CD14-positive monocyte (primary cell): Measurements from ENCODE around the gene LCP1. TPM values are rescaled to one million over a fixed set of nuclear protein-coding genes. Genes with fewer than 3 reads are reported as not detected.

Experiments used
- DNase-seq, 3 donors: peaks; one replicate each; pipeline ENCODE4 v3.0.0-alpha.2; 2011 to 2022
- H2AFZ ChIP-seq: 2 replicates; pipeline ENCODE4 v1.6.0; 2012; ENCODE audit warnings: mild to moderate bottlenecking, low read depth, low read length, inconsistent platforms; ENCODE audit not compliant: insufficient read depth, poor library complexity, severe bottlenecking
- H3K27ac ChIP-seq, 2 donors: 1 replicate in 1 of 2; 2 replicates in 1 of 2; pipeline ENCODE4 v1.5.1; 2012 to 2013; ENCODE audit warnings: low read length in 2 of 2, control low read depth in 1 of 2, inconsistent platforms in 1 of 2, low read depth in 1 of 2, mild to moderate bottlenecking in 1 of 2
- H3K27me3 ChIP-seq, 2 donors: one replicate each; pipeline versions ENCODE4 v1.6.0 to v1.6.1; 2011 to 2013; ENCODE audit warnings: low read length in 2 of 2; ENCODE audit not compliant: control insufficient read depth in 2 of 2, insufficient read depth in 2 of 2
- H3K36me3 ChIP-seq, 2 donors: replicated peaks in 1 of 2; 1 replicate in 1 of 2; 2 replicates in 1 of 2; pipeline versions ENCODE4 v1.5.1 to v1.6.1; 2012 to 2013; ENCODE audit warnings: low read length in 2 of 2, control low read depth in 1 of 2, inconsistent platforms in 1 of 2, mild to moderate bottlenecking in 1 of 2; ENCODE audit not compliant: insufficient read depth in 2 of 2, control insufficient read depth in 1 of 2
- H3K4me1 ChIP-seq, 2 donors: 1 replicate in 1 of 2; 2 replicates in 1 of 2; pipeline versions ENCODE4 v1.5.1 to v1.6.1; 2012 to 2013; ENCODE audit warnings: low read length in 2 of 2, control low read depth in 1 of 2, inconsistent platforms in 1 of 2, mild to moderate bottlenecking in 1 of 2, moderate library complexity in 1 of 2; ENCODE audit not compliant: insufficient read depth in 2 of 2, control insufficient read depth in 1 of 2
- H3K4me2 ChIP-seq: replicated peaks from 2 replicates; pipeline ENCODE3; 2012; ENCODE audit warnings: low read length, moderate library complexity, mild to moderate bottlenecking; ENCODE audit not compliant: poor library complexity, severe bottlenecking; ENCODE audit errors: extremely low read depth
- H3K4me3 ChIP-seq, 3 experiments: fragments of 200-600 bp in 1 of 3; sonication (generic) in 1 of 3; replicated peaks in 1 of 3; 1 replicate in 2 of 3; 2 replicates in 1 of 3; pipeline ENCODE4 v1.5.1; 2011 to 2013; ENCODE audit warnings: low read length in 3 of 3, mild to moderate bottlenecking in 3 of 3, control low read depth in 2 of 3, low read depth in 2 of 3, inconsistent platforms in 1 of 3, moderate library complexity in 1 of 3
- H3K79me2 ChIP-seq: 2 replicates; pipeline ENCODE4 v1.6.0; 2012; ENCODE audit warnings: mild to moderate bottlenecking, control low read depth, inconsistent platforms, low read length, moderate library complexity; ENCODE audit not compliant: insufficient read depth
- H3K9ac ChIP-seq: 2 replicates; pipeline ENCODE4 v1.6.0; 2017; ENCODE audit warnings: low read length, mild to moderate bottlenecking; ENCODE audit not compliant: insufficient read depth, poor library complexity, severe bottlenecking
- H3K9me3 ChIP-seq, 2 donors: replicated peaks in 1 of 2; 1 replicate in 1 of 2; 2 replicates in 1 of 2; pipeline versions ENCODE4 v1.5.1 to v1.6.1; 2012 to 2013; ENCODE audit warnings: low read length in 2 of 2, control low read depth in 1 of 2; ENCODE audit not compliant: control insufficient read depth in 1 of 2, insufficient read depth in 1 of 2
- H4K20me1 ChIP-seq: 2 replicates; pipeline ENCODE4 v1.6.0; 2012; ENCODE audit warnings: mild to moderate bottlenecking, low read length, control low read depth, moderate library complexity; ENCODE audit not compliant: insufficient read depth
- H3K27ac Mint-ChIP-seq, 7 donors: one replicate each; pipeline ENCODE4 v1.8.0; 2020; ENCODE audit warnings: mild to moderate bottlenecking in 7 of 7, mixed read lengths in 7 of 7, moderate library complexity in 6 of 7, inconsistent platforms in 2 of 7
- H3K27me3 Mint-ChIP-seq, 3 donors: one replicate each; pipeline ENCODE4 v1.8.0; 2021 to 2022; ENCODE audit warnings: low read depth in 3 of 3, mild to moderate bottlenecking in 3 of 3, mixed read lengths in 3 of 3, moderate library complexity in 3 of 3, inconsistent platforms in 1 of 3
- H3K36me3 Mint-ChIP-seq, 2 donors: one replicate each; pipeline ENCODE4 v1.8.0; 2020; ENCODE audit warnings: mixed read lengths in 2 of 2, inconsistent platforms in 1 of 2, mild to moderate bottlenecking in 1 of 2
- H3K4me1 Mint-ChIP-seq: one replicate; pipeline ENCODE4 v1.8.0; 2020; ENCODE audit warnings: mild to moderate bottlenecking, mixed read lengths
- H3K4me3 Mint-ChIP-seq, 2 donors: one replicate each; pipeline ENCODE4 v1.8.0; 2020; ENCODE audit warnings: mild to moderate bottlenecking in 2 of 2, mixed read lengths in 2 of 2, moderate library complexity in 1 of 2
- H3K9me3 Mint-ChIP-seq, 7 donors: one replicate each; pipeline ENCODE4 v1.8.0; 2020 to 2022; ENCODE audit warnings: mixed read lengths in 7 of 7, mild to moderate bottlenecking in 6 of 7, moderate library complexity in 6 of 7, inconsistent platforms in 2 of 7
- CTCF ChIP-seq: fragments of 200-600 bp; IDR thresholded peaks from one replicate; pipeline ENCODE4 v1.8.0; 2022; ENCODE audit warnings: antibody characterized with exemption, mild to moderate bottlenecking
- WGBS: methylation state at CpG from one replicate; pipeline ENCODE4 v1.1.5; 2013; ENCODE audit warnings: missing lambda C conversion rate; ENCODE audit not compliant: insufficient coverage; 5-methylcytosine and 5-hydroxymethylcytosine counted together
- intact Hi-C, 2 donors: fragments of 100-400 bp; cut with micrococcal nuclease; formaldehyde crosslinking; loops; one replicate each; pipeline versions ENCODE4 v1.15.0 to v1.15.1; 2023
- polyA plus RNA-seq, 3 donors: library from polyadenylated mRNA; depleted of rRNA in 1 of 3; unstranded in 2 of 3; stranded (reverse) in 1 of 3; fragments of 300-500 nt in 2 of 3; fragments of >200 nt in 1 of 3; fragmentation: Illumina TruSeq in 2 of 3; gene quantifications; 1 replicate in 2 of 3; 2 replicates in 1 of 3; pipeline ENCODE4 v1.2.3, GENCODE V29; 2012 to 2021

Gene LCP1
- polyA plus RNA-seq, 3 donors: 653 to 2,003 (median 1,636) TPM

- Mint-ChIP-seq H3K4me1 (peaks cover 35% of the 10 kb centered on the region), H3K4me3 (no peak overlapping the region), H3K36me3 (peaks cover 65 to 69% of the 10 kb centered on the region in 2 donors), H3K9me3 (no peaks in the 10 kb centered on the region), H3K27me3 (no peaks in the 10 kb centered on the region), H3K27ac (peak overlapping the region in 4 of 7 donors; percentile 32 to 84 (median 59))
- H4K20me1 ChIP-seq: peaks cover 84% of the 10 kb centered on the region
- H3K36me3 ChIP-seq: peaks cover 65 to 67% of the 10 kb centered on the region in 2 donors
- peaks cover 21 to 27% of the 10 kb centered on the region in 2 donors for H3K4me1 ChIP-seq
- no peak overlapping the region for H2AFZ ChIP-seq
- H3K4me3 ChIP-seq: no peak overlapping the region
- TF ChIP-seq CTCF: no peak
- no peak overlapping the region for H3K4me2 ChIP-seq
- intact Hi-C loops: loop anchor here (5.0 to 10.0 kb wide), 3 partner anchors 73 to 323 kb away; partner anchors contain the start of gene ZC3H13 (in 2 of the 2)
- H3K9me3 ChIP-seq: no peaks in the 10 kb centered on the region
- no peaks in the 10 kb centered on the region for H3K27me3 ChIP-seq
- H3K9ac ChIP-seq: no peak overlapping the region
- no peak for DNase-seq
- H3K79me2 ChIP-seq: peaks cover 16% of the 10 kb centered on the region
- peak overlapping the region in 1 of 2 donors; percentile 62 for H3K27ac ChIP-seq
- 85% methylated on average over 5 of the region's 7 CpGs for WGBS
These were observed 54.5 kb downstream of the LCP1 start for GRCh38 chr13:46127358-46128023.

GRCh38 chr13:46126552-46127357 is 55.2 kb downstream of the LCP1 start:
- Histone ChIP-seq H3K27me3 (no peaks in the 10 kb centered on the region), H3K4me2 (no peak overlapping the region), H2AFZ (no peak overlapping the region), H4K20me1 (peaks cover 77% of the 10 kb centered on the region), H3K36me3 (peaks cover 57 to 60% of the 10 kb centered on the region in 2 donors), H3K9ac (no peak overlapping the region), H3K27ac (peak overlapping the region in 1 of 2 donors; percentile 62), H3K4me3 (no peak overlapping the region), H3K79me2 (peaks cover 9% of the 10 kb centered on the region), H3K9me3 (no peaks in the 10 kb centered on the region), H3K4me1 (peaks cover 21 to 27% of the 10 kb centered on the region in 2 donors)
- peaks cover 58 to 61% of the 10 kb centered on the region in 2 donors for H3K36me3 Mint-ChIP-seq
- WGBS: no CpG with 5 or more reads among the region's 6 CpGs
- peak overlapping the region; percentile 32 to 84 (median 73) for H3K27ac Mint-ChIP-seq
- no peak overlapping the region for H3K4me3 Mint-ChIP-seq
- intact Hi-C loops: loop anchor here (5.0 to 10.0 kb wide), 3 partner anchors 72 to 322 kb away; partner anchors contain the start of gene ZC3H13 (in 2 of the 2)
- H3K4me1 Mint-ChIP-seq: peaks cover 35% of the 10 kb centered on the region
- TF ChIP-seq CTCF: peak; percentile 87
- H3K9me3 Mint-ChIP-seq: no peaks in the 10 kb centered on the region
- no peaks in the 10 kb centered on the region for H3K27me3 Mint-ChIP-seq
- peak; percentile 34 to 60 (median 59) for DNase-seq
